AG10803 (cell line): Measurements from ENCODE around the gene KCNAB1.

ENCODE experiments used
- DNase-seq: peaks from one replicate; pipeline ENCODE4 v3.0.0; 2010; ENCODE audit warnings: low read depth
- H3K4me3 ChIP-seq: 2 replicates; pipeline ENCODE4 v1.5.1; 2011; ENCODE audit warnings: mild to moderate bottlenecking, low read length, control low read depth
- CTCF ChIP-seq: conservative IDR thresholded peaks from 2 replicates; pipeline ENCODE4 v1.5.1; 2011; ENCODE audit warnings: mild to moderate bottlenecking, low read length, control low read depth, inconsistent platforms

The KCNAB1 gene

GRCh38 chr3:156418428-156418827 lies 298.1 kb downstream of the KCNAB1 start:
- TF ChIP-seq CTCF = no peak
- DNase-seq = no peak
- no peak overlapping the region for H3K4me3 ChIP-seq

GRCh38 chr3:156421534-156421933 lies 301.2 kb downstream of the KCNAB1 start:
- DNase-seq = no peak
- TF ChIP-seq CTCF = no peak
- H3K4me3 ChIP-seq = no peak overlapping the region

- H3K4me3 ChIP-seq = no peak overlapping the region
- TF ChIP-seq CTCF = no peak
- no peak for DNase-seq
These were observed 304.4 kb downstream of the KCNAB1 start for GRCh38 chr3:156424758-156425157.

GRCh38 chr3:156425651-156426050 lies 305.3 kb downstream of the KCNAB1 start:
- no peak overlapping the region for H3K4me3 ChIP-seq
- no peak for DNase-seq
- no peak for TF ChIP-seq CTCF

GRCh38 chr3:156429125-156429524 lies 308.7 kb downstream of the KCNAB1 start:
- no peak overlapping the region for H3K4me3 ChIP-seq
- no peak for TF ChIP-seq CTCF
- DNase-seq = no peak

GRCh38 chr3:156431334-156432124 lies 311.2 kb downstream of the KCNAB1 start:
- no peak overlapping the region for H3K4me3 ChIP-seq
- TF ChIP-seq CTCF = no peak
- no peak for DNase-seq

GRCh38 chr3:156432563-156432962 lies 312.2 kb downstream of the KCNAB1 start:
- no peak for DNase-seq
- TF ChIP-seq CTCF = no peak
- no peak overlapping the region for H3K4me3 ChIP-seq
